Measurements from ENCODE around the gene RBM44.

DNA sequence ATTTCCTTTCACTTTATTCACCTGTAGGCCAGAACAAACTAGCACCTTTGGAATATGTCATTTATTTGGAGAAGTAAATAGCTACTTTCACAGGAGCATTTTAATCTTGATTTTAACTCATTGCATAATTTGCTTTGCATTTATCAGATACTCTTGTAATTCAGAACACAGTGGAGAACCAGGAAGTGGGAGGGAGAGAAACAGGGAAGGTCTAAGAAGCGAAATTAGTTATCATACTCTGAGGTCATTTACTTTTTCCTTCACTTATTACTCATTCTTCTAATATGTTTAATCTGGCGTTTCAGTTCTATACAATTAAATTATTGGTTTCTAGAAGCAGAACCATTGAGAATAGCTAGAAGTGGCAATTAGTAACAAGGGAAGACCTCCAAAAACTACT lies 20.7 kb downstream of the RBM44 start:
- TF ChIP-seq EZH2 (IDR thresholded peaks at IDR 0.05; ENCODE audit: low read length, unreplicated experiment) = no peak
- TF ChIP-seq, protein P1, sequence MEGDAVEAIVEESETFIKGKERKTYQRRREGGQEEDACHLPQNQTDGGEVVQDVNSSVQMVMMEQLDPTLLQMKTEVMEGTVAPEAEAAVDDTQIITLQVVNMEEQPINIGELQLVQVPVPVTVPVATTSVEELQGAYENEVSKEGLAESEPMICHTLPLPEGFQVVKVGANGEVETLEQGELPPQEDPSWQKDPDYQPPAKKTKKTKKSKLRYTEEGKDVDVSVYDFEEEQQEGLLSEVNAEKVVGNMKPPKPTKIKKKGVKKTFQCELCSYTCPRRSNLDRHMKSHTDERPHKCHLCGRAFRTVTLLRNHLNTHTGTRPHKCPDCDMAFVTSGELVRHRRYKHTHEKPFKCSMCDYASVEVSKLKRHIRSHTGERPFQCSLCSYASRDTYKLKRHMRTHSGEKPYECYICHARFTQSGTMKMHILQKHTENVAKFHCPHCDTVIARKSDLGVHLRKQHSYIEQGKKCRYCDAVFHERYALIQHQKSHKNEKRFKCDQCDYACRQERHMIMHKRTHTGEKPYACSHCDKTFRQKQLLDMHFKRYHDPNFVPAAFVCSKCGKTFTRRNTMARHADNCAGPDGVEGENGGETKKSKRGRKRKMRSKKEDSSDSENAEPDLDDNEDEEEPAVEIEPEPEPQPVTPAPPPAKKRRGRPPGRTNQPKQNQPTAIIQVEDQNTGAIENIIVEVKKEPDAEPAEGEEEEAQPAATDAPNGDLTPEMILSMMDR (conservative IDR thresholded peaks at IDR 0.05; ENCODE audit: low read depth, low read length) = no peak
